HL-60 (cell line): ENCODE results near the gene EXOC2.

ENCODE experiments used
- GABPA ChIP-seq: IDR thresholded peaks from 2 replicates; pipeline ENCODE4 v1.6.1; 2012; ENCODE audit warnings: low read depth
- POLR2AphosphoS5 ChIP-seq: IDR thresholded peaks from 2 replicates; pipeline ENCODE4 v1.6.1; 2012; ENCODE audit warnings: low read depth
- SPI1 ChIP-seq: IDR thresholded peaks from 2 replicates; pipeline ENCODE4 v1.6.1; 2012; ENCODE audit warnings: low read depth, mild to moderate bottlenecking, borderline replicate concordance
- TF ChIP-seq, protein P1 (sequence below): IDR thresholded peaks from 2 replicates; pipeline ENCODE4 v1.6.1; 2012; ENCODE audit warnings: low read depth; ENCODE audit not compliant: insufficient replicate concordance
- TF ChIP-seq, protein P2 (sequence below): IDR thresholded peaks from one replicate; pipeline ENCODE4 v1.5.1; 2011; ENCODE audit warnings: low read length, control low read depth, inconsistent platforms; ENCODE audit not compliant: insufficient read depth

DNA sequence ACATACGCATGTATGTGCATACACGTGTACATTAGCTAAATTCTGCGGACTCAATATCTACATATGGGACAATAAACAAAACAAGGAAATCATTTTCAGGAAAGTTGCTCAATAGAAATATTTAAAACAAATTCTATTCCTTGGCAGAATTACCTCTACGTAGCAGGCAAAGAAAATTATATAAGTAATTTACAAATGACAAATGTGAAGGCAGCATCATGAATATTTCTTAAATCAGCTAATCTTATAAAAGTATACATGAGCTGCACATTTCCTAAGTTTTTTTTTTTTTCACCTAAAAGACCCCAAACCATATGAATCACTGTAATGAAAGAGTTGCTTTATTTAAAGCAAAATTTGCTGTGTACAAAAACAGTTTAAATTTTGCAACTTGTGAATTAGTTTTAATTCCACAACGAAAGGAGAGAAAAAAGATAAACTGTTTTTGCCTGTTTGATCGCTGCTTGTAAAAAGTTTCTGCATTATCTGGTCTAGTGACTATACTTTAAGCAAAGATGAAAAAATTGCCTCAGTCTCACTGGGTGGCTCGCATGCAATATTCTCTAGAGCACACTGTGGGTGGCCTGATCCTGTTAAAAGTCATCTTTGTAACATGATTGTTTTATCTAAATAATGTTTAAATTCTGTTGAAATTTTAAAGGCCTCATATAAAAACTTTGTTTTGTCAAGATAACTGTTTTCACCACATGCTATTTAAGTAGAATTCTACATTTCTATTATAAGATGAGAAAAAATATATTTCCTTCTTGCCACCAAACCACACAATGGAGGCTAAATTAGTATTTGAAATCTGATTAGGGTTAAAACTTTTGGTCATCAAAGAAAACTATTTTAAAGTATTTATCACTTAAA, 93.1 kb downstream of the EXOC2 start:
- TF ChIP-seq, protein P1, sequence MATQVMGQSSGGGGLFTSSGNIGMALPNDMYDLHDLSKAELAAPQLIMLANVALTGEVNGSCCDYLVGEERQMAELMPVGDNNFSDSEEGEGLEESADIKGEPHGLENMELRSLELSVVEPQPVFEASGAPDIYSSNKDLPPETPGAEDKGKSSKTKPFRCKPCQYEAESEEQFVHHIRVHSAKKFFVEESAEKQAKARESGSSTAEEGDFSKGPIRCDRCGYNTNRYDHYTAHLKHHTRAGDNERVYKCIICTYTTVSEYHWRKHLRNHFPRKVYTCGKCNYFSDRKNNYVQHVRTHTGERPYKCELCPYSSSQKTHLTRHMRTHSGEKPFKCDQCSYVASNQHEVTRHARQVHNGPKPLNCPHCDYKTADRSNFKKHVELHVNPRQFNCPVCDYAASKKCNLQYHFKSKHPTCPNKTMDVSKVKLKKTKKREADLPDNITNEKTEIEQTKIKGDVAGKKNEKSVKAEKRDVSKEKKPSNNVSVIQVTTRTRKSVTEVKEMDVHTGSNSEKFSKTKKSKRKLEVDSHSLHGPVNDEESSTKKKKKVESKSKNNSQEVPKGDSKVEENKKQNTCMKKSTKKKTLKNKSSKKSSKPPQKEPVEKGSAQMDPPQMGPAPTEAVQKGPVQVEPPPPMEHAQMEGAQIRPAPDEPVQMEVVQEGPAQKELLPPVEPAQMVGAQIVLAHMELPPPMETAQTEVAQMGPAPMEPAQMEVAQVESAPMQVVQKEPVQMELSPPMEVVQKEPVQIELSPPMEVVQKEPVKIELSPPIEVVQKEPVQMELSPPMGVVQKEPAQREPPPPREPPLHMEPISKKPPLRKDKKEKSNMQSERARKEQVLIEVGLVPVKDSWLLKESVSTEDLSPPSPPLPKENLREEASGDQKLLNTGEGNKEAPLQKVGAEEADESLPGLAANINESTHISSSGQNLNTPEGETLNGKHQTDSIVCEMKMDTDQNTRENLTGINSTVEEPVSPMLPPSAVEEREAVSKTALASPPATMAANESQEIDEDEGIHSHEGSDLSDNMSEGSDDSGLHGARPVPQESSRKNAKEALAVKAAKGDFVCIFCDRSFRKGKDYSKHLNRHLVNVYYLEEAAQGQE, result no peak
- TF ChIP-seq, protein P2, sequence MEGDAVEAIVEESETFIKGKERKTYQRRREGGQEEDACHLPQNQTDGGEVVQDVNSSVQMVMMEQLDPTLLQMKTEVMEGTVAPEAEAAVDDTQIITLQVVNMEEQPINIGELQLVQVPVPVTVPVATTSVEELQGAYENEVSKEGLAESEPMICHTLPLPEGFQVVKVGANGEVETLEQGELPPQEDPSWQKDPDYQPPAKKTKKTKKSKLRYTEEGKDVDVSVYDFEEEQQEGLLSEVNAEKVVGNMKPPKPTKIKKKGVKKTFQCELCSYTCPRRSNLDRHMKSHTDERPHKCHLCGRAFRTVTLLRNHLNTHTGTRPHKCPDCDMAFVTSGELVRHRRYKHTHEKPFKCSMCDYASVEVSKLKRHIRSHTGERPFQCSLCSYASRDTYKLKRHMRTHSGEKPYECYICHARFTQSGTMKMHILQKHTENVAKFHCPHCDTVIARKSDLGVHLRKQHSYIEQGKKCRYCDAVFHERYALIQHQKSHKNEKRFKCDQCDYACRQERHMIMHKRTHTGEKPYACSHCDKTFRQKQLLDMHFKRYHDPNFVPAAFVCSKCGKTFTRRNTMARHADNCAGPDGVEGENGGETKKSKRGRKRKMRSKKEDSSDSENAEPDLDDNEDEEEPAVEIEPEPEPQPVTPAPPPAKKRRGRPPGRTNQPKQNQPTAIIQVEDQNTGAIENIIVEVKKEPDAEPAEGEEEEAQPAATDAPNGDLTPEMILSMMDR, result no peak
- no peak for TF ChIP-seq POLR2AphosphoS5
- no peak for TF ChIP-seq GABPA
- TF ChIP-seq SPI1, result no peak
